GM20000 (cell line): ENCODE data around the gene XG.

Experiments used
- DNase-seq: peaks from one replicate; pipeline ENCODE4 v3.0.0; 2012; ENCODE audit warnings: low spot score
- TF ChIP-seq, protein P1 (sequence below): IDR thresholded peaks from 2 replicates; pipeline ENCODE4 v1.5.1; 2012; ENCODE audit warnings: mild to moderate bottlenecking, control low read depth; ENCODE audit errors: extremely low read depth, missing control alignments

Gene XG

DNA sequence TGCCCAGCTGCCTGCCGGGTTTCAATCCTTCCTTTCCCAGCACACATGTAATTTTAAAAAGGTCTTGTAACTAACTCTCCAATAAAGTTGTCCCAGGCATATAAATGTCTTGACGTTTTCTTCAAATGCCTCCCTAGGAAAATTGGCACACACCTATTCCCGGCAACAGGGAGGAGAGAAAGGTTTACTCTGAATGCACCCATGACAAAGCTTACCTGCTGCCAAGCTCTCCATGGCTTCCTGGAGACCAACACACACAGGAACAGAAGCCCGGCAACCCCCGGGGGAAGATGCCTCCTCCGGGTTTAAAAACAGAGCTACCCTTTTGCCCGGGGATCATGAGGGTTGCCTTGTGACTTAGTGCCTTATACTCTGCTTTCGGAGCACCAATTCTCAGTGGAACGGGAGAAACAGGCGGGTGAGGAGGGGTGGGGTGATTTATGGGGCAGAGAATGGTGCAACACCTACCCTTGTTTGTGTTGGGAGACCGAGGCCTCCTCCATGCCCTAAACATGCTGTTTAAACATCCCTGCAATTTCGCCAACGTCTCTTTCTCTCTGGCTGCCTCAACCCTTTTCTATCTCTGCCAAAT, 72.1 kb downstream of the XG start:
- no peak for DNase-seq
- TF ChIP-seq, protein P1, sequence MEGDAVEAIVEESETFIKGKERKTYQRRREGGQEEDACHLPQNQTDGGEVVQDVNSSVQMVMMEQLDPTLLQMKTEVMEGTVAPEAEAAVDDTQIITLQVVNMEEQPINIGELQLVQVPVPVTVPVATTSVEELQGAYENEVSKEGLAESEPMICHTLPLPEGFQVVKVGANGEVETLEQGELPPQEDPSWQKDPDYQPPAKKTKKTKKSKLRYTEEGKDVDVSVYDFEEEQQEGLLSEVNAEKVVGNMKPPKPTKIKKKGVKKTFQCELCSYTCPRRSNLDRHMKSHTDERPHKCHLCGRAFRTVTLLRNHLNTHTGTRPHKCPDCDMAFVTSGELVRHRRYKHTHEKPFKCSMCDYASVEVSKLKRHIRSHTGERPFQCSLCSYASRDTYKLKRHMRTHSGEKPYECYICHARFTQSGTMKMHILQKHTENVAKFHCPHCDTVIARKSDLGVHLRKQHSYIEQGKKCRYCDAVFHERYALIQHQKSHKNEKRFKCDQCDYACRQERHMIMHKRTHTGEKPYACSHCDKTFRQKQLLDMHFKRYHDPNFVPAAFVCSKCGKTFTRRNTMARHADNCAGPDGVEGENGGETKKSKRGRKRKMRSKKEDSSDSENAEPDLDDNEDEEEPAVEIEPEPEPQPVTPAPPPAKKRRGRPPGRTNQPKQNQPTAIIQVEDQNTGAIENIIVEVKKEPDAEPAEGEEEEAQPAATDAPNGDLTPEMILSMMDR, result no peak

DNA sequence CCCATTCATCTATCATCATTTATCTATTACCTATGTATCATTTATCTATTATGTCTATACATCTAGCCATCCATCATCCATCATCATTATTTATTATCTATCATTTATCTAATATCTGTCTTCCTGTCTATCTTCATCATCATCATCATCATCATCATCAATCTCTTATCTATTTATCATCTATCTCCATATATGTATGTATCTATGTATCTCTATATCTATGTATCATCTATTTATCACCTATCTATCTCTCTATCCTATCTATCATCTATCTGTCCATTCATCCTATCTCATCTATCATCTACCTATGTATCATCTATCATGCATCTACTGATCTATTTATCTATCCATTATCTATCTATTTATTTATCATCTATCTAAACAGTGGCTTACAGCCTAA, 73.0 kb downstream of the XG start:
- no peak for DNase-seq
- TF ChIP-seq, protein P1, result no peak

DNA sequence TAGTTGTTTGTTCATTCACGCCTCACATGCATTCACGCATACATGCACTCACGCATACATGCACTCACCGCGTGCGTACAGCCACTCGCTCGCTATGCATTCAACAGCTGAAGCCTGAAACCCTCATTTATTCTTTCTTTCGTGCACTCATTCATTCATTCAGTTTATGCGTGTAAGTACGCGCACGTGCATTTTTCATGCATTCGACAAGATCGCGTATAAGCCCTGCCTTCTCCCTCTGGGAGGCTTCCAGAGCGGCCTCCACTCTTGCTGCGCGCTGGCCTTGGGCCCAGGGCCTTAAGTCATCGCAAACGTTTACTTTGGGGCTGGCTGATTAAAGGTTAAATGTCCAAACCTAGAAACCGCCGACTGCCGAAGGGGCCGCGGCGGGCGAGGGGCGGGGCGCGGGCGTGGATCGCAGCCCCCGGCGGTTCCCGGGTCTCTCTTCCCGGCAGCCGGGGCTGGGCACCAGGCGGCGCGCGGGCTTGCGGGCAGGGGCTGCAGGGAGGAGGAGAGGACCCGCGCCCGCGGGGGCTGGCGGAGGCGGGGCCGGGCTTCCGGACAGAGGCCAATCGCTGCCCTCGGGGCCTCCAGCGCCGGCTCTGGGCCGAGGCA, 76.6 kb downstream of the XG start, which contains the start of gene GYG2:
GYG2 (plus strand) TSS at position 587 of the 615 bp plus-strand sequence. CDS start 1,259 bp downstream, outside the sequence.
- TF ChIP-seq, protein P1, result no peak
- no peak for DNase-seq

DNA sequence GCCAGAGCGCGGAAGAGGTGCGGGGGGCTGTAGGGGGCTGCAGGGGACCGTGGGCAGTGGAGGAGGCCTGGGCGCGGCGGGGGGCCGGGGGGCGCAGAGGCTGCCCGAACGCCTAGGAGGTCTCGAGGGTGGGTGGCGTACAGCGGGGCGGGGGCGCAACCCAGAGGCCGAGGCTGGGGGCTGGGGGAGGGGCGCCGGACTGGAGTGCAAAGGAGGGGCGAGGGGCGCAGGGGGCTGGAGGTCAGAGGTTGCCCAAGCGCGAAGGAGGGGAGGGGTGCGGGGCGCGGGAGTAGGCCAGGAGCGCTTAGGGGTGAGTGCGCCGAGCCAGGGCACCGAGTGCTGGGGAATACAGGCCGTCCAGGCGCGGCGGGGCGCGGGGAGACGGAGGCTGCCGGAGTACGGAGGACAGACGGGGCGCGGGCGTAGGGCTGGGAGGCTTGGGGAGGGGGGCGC, 77.1 kb downstream of the XG start:
- DNase-seq, result no peak
- TF ChIP-seq, protein P1, result no peak

DNA sequence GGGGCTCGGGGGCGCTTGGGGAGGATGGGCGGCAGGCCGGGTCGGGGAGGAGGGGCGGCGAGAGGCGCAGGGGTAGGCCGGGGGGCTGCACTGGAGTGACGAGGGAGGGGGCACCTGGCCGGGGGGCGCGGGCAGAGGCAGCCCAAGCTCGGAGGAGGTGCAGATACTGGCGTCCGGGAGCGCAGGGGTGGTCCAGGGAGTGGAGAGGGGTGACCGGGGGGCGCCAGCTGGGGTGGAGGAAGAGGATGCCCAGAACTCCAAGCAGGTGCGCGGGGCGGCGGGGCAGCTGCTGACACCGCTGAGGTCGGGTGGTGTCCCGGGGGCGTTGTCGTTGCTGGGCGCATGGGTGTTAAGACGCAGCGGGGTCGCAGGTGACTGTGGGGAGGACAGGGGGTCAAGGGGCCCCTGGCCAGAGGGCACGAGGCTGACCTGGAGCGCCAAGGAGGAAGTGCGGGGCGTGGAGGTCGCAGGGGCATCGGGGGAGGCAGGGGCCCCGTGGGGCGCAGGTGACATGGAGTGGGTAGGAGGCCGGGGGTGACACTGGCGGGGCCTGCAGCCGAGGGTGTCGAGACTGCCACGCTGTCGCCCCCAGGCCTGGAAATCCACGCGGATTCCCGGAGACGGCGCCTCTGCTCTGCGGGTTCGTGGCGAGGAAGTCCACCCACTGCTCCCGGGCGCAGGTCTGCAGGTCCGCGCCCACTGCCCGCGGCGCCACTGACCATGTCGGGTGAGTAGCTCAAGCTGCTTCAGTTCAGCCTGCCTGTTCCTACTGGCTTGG, 77.8 kb downstream of the XG start:
- TF ChIP-seq, protein P1, result no peak
- DNase-seq, result no peak

DNA sequence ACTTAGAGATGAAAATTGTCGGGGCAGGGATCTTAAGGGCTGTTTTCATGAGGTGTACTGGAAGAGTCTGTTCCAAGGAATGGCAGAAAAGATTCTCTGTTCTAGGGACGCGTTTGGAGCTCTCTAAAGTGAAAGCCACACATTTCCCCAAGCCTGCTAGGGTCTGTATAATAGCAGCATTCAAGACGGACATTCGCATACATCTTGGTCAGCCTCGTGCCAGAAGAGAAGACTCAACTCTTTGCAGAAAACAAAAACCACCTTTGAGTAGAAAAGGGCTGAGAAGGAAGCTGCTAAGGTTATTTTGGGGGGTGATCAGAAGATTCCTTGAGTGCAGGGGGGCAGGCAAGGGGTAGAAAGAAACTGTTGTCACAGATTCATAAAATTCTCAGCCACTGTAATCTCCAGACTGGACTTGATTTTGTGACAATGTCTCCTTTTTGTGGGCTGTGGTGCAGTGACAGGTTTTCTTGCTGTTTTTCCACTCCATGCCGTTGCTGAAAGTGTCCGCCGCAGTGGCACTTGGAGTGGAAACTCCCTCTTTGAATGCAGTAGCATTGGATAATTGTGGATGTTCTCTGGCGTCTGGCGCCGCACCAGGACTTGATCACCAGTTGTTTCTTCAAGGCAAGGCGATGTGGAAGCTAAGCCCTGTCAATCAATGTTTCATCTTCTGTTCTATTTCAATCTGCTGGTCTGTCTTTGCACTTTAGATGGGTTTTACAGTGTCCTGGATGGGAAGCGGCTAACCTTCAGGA, 79.8 kb downstream of the XG start:
- DNase-seq, result no peak
- TF ChIP-seq, protein P1, result no peak
